Choroid plexus epithelial cell (primary cell): ENCODE results near the gene PAK2.
A peak's percentile ranks its signal among the peaks of the same experiment; 100 is the strongest.
"Not testable (repeated sequence)": the region's sequence is repeated elsewhere in the genome, so short reads cannot be mapped to it uniquely, and the experiment has no call there.

Experiments
- DNase-seq: peaks from one replicate; pipeline ENCODE4 v3.0.0-alpha.2; 2010; ENCODE audit warnings: low read depth
- H3K4me3 ChIP-seq: 2 replicates; pipeline ENCODE4 v1.5.1; 2011; ENCODE audit warnings: low read depth, mild to moderate bottlenecking, control low read depth, low read length, moderate library complexity
- TF ChIP-seq, protein P1 (sequence below): conservative IDR thresholded peaks from 2 replicates; pipeline ENCODE4 v1.5.1; 2011; ENCODE audit warnings: low read depth, mild to moderate bottlenecking, control low read depth, inconsistent platforms, low read length, moderate library complexity

The PAK2 gene

DNA sequence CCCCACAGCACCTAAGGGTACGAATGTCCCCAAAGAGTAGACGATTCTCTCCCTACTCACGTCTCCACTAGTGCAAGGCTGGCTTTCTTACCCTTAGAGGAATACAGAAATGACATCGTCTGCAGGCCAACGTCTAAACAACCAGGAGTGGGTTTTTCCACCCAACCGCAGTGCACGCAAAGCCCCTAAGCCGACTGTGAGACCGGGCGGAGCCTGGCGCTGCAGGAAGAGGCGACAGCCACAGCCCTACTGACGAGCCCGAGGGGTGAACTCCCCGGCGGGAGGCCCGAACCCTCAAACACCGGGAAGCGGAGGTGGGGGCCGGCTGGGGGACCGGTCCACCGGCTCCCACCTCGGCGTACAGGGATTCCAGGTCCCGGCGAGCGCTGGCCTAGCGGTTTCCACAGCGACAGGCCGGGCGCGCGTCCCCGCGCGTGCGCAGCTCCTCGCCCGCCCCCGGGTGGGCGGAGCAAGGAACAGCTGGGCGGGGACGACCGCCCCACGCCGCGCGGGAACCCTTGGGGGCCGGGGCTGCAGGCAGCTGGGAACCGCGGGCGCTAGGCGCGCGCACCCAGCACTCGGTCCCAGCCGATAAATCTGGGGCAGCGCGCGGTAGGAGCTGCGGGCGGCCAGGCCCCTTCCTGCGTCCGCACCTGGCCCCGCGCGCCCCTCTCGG is 27.7 kb upstream of the PAK2 start, which contains the start of the genes CEP19 and PIGX:
TSS of gene CEP19 (minus strand) at position 413 of the 676 bp plus-strand sequence. CDS start 3,593 bp downstream, outside the sequence.
TSS of gene PIGX (plus strand) at position 540 of the 676 bp plus-strand sequence.
- peak within 1 kb of the TSS; percentile 96 for H3K4me3 ChIP-seq
- TF ChIP-seq, protein P1, sequence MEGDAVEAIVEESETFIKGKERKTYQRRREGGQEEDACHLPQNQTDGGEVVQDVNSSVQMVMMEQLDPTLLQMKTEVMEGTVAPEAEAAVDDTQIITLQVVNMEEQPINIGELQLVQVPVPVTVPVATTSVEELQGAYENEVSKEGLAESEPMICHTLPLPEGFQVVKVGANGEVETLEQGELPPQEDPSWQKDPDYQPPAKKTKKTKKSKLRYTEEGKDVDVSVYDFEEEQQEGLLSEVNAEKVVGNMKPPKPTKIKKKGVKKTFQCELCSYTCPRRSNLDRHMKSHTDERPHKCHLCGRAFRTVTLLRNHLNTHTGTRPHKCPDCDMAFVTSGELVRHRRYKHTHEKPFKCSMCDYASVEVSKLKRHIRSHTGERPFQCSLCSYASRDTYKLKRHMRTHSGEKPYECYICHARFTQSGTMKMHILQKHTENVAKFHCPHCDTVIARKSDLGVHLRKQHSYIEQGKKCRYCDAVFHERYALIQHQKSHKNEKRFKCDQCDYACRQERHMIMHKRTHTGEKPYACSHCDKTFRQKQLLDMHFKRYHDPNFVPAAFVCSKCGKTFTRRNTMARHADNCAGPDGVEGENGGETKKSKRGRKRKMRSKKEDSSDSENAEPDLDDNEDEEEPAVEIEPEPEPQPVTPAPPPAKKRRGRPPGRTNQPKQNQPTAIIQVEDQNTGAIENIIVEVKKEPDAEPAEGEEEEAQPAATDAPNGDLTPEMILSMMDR, result no peak
- DNase-seq, result peak; percentile 90

DNA sequence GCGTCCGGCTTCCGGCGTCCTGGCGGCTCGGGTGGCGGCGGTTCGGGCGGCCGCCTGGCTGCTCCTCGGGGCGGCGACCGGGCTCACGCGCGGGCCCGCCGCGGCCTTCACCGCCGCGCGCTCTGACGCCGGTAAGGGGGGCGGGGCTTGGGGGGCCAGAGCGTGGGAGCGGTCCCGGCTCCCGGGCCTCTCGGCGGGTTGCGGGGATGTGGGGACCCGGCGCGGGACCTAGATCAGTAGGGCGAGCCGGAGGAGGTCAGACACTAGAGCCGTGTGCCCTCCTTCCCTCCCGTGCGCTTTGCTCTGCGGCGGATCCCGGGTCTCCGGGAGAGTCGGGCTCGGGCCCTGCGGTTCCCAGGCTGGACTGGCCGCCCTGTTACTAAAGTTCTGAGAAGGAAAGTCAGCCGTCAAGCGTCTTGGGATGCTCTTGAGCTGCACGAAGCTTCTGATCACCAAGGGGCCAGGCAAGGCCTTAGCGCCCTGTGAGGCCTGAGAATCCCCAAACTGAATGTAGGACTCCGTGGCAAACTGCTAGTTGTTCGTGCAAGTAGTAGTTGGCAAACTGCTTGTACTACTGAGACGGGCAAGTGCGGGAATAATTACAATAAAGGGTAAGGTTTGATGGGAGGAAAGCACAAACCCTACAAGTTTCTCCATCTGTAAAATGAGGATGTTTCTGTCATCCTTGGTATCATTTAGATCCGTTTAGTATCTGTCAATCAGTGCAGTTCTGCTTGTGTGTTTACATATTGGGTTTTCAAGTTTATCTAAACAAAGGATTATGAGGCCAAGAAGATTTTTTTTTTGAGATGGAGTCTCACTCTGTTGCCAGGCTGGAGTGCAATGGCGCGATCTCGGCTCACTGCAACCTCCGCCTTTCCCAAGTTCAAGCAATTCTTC is 26.9 kb upstream of the PAK2 start:
- TF ChIP-seq, protein P1, result no peak
- peak; percentile 73 for DNase-seq
- H3K4me3 ChIP-seq, result peak overlapping the region; percentile 96

DNA sequence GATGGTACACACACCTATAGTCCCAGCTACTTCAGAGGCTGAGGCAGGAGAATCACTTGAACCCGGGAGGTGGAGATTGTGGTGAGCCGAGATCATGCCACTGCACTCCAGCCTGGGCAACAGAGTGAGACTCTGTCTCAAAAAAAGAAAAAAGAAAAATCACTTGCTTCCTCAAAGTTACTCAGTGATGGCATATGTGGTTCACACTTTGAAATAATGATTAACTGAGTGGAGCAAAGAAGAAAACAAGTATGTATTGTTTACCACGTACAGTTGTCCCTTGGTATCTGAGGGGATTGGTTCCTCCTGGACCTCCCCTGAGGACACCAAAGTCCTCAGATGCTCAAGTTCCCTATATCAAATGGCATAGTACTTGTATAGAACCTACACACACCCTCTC is 22.5 kb upstream of the PAK2 start:
- not testable (repeated sequence) for DNase-seq

DNA sequence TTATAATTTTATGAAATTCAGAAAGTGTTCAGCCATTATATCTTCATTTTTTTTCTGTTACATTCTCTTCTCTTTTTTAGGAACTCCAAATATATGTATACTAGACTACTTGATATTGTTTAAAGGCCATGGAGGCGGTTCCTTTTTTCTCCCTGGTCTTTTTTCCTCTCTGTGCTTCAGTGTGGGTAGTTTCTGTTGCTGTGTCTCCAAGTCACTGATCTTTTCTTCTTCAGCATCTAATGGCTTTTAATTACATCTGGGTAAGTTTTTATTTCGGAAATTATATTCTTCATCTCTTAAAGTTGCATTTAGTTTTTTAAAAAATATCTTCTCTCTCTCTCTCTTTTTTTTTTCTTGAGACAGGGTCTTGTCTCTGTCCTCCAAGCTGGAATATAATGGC is 18.6 kb upstream of the PAK2 start:
- TF ChIP-seq, protein P1, result no peak
- no peak overlapping the region for H3K4me3 ChIP-seq
- no peak for DNase-seq

More for the DNA sequence above, 22.5 kb upstream of the PAK2 start:
- not testable (repeated sequence) for H3K4me3 ChIP-seq

DNA sequence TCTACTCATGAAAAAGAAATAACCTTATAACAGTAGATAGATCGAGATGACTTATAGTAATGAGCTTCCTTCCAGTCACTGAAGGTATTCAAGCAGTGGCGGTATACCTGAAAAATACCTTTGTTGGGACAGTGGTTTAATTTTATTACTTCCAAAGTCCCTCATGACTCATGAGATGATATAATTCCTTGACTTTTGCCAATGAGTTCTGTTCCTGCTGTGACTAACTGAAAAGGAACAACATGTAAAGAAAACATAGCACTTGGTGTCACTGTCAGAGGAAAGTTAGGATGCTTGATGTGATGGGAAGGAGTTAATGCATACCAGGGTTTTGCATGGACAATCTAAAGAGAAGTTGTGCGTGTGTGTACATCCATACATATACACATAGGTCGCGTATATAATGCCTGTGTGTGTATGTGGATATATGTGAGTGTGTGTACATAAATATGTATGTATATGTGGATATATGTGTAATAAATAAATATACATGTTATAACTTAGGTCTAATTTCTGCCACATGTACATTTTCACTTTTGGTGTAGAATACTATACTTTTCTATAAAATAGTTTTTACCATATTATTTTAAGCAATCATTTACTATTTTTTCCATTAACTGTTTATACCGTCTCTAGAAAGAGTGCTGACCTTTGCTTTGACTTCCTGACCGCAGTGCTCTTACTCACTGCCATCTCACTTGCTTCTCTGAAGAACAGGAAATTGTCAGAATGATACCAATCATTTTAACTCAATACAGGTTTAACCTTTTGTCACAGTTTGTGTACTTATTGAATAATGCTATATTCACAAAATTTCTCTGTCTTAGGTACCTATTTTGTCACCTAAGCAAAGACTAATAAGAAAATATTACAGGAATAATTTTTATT is 12.6 kb upstream of the PAK2 start:
- TF ChIP-seq, protein P1, result no peak
- H3K4me3 ChIP-seq, result no peak overlapping the region
- DNase-seq, result peak; percentile 60

DNA sequence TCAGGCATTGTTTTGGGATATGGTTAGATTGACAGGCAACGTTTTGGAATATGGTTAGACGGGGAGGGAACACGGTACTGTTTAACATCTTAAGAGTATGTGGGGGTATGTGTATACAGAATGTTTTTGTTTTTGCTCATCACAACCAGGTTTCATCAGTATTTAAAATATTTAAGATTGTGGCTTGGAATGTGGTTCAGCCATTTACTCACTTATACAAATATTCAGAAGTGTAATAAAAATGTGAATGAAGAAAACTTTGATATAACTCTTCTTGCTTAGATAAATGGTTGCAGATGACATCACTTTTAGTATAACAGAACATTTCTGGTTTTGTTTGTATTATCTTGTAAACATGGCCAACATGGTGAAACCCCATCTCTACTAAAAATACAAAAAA is 3.9 kb upstream of the PAK2 start:
- TF ChIP-seq, protein P1, result no peak
- DNase-seq, result peak; percentile 60
- H3K4me3 ChIP-seq, result no peak overlapping the region
